PC-3 (cell line): ENCODE results near the gene RAB6B. TPM values are rescaled to one million over a fixed set of nuclear protein-coding genes. Genes with fewer than 3 reads are reported as not detected.

Experiments used
- ATAC-seq: fragments of 200-7000 bp; cut with Tn5 transposase; 2 replicates; pipeline ENCODE4 v1.9.1; 2020; ENCODE audit warnings: mild to moderate bottlenecking, moderate library complexity
- BruUV-seq: library from RNA; stranded (reverse); fragments of 400-500 nt; replicated peaks from 2 replicates; lab custom pipeline; 2021; lab: Mats Ljungman, UMichigan
- CTCF ChIA-PET: fragments of 300-600 bp; sonication (Branson Sonifier 250); formaldehyde crosslinking; loops from one replicate; lab custom pipeline; 2022; ENCODE audit warnings: antibody characterized with exemption; lab: Charles Lee
- POLR2A ChIA-PET: fragments of 300-600 bp; sonication (Branson Sonifier 250); formaldehyde crosslinking; loops from one replicate; lab custom pipeline; 2022; ENCODE audit warnings: antibody characterized with exemption; ENCODE audit not compliant: unreplicated experiment; lab: Charles Lee
- DNase-seq: peaks from one replicate; pipeline ENCODE4 v3.0.0-alpha.2; 2015
- H2AFZ ChIP-seq: fragments of 300-600 bp; sonication (generic); 2 replicates; pipeline ENCODE4 v1.6.0; 2016; ENCODE audit warnings: antibody characterized with exemption, low read length
- H3F3A ChIP-seq: fragments of 300-600 bp; sonication (generic); one replicate; pipeline ENCODE4 v1.6.0; 2017; ENCODE audit warnings: antibody characterized with exemption, low read length, control low read depth, mild to moderate bottlenecking; ENCODE audit not compliant: unreplicated experiment
- H3K27ac ChIP-seq: fragments of 300-600 bp; sonication (generic); 2 replicates; pipeline ENCODE4 v1.5.1; 2016; ENCODE audit warnings: mild to moderate bottlenecking, low read length
- H3K27me3 ChIP-seq: fragments of 300-600 bp; sonication (generic); 2 replicates; pipeline ENCODE4 v1.6.1; 2016; ENCODE audit warnings: low read length, mixed read lengths
- H3K36me3 ChIP-seq: fragments of 300-600 bp; sonication (generic); 2 replicates; pipeline ENCODE4 v1.6.1; 2016; ENCODE audit warnings: low read depth, mixed run types, low read length, mixed read lengths
- H3K4me1 ChIP-seq: fragments of 300-600 bp; sonication (generic); 2 replicates; pipeline ENCODE4 v1.5.1; 2016; ENCODE audit warnings: low read length; ENCODE audit not compliant: insufficient read depth
- H3K4me2 ChIP-seq: fragments of 300-600 bp; sonication (generic); 2 replicates; pipeline ENCODE4 v1.6.0; 2016; ENCODE audit warnings: low read length
- H3K4me3 ChIP-seq: fragments of 300-600 bp; sonication (generic); 2 replicates; pipeline ENCODE4 v1.5.1; 2016; ENCODE audit warnings: mild to moderate bottlenecking, low read length, mixed read lengths
- H3K79me2 ChIP-seq: fragments of 300-600 bp; sonication (generic); 2 replicates; pipeline ENCODE4 v1.6.1; 2017; ENCODE audit warnings: low read length, mixed read lengths
- H3K9ac ChIP-seq: fragments of 300-600 bp; sonication (generic); 2 replicates; pipeline ENCODE4 v1.6.0; 2016; ENCODE audit warnings: mild to moderate bottlenecking, low read length
- H3K9me2 ChIP-seq: fragments of 300-600 bp; sonication (generic); replicated peaks from 2 replicates; pipeline ENCODE4 v1.6.1; 2016; ENCODE audit warnings: mixed run types, low read length, mixed read lengths
- H3K9me3 ChIP-seq: fragments of 300-600 bp; sonication (generic); 2 replicates; pipeline ENCODE4 v1.6.1; 2016; ENCODE audit warnings: low read length, mixed read lengths
- H4K20me1 ChIP-seq: fragments of 300-600 bp; sonication (generic); 2 replicates; pipeline ENCODE4 v1.6.1; 2016; ENCODE audit warnings: low read length, mixed read lengths
- CTCF ChIP-seq: fragments of 300-600 bp; sonication (generic); conservative IDR thresholded peaks from 2 replicates; pipeline ENCODE4 v1.5.1; 2017; ENCODE audit warnings: antibody characterized with exemption, low read depth, mild to moderate bottlenecking, low read length
- EZH2 ChIP-seq: fragments of 300-600 bp; sonication (generic); IDR thresholded peaks from one replicate; pipeline ENCODE4 v1.6.1; 2017; ENCODE audit warnings: antibody characterized with exemption, mild to moderate bottlenecking, low read length; ENCODE audit not compliant: unreplicated experiment
- EZH2phosphoT487 ChIP-seq: fragments of 300-600 bp; sonication (generic); IDR thresholded peaks from 2 replicates; pipeline ENCODE4 v1.6.1; 2018; ENCODE audit warnings: mild to moderate bottlenecking, antibody characterized with exemption, low read length, borderline replicate concordance
- intact Hi-C: fragments of 100-400 bp; cut with micrococcal nuclease; formaldehyde crosslinking; loops from 2 replicates; pipeline ENCODE4 v1.9.0; 2023
- total RNA-seq: library from RNA; depleted of rRNA; stranded (reverse); fragments of >200 nt; gene quantifications from 2 replicates; pipeline ENCODE4 v1.2.3, GENCODE V29; 2014

The RAB6B gene
- total RNA-seq, 1 experiment from 2014 or later = 0.22 TPM

GRCh38 chr3:133938770-133939462 lies 43.2 kb upstream of the RAB6B start:
- ATAC-seq = no peak
- DNase-seq = peak; percentile 6
- POLR2A ChIA-PET = no interaction called here
- intact Hi-C loops = loop anchor here (10.0 kb wide), 1 partner anchor 366 kb away; no protein-coding TSS in a partner anchor
- Histone ChIP-seq H3K36me3 (no peaks in the 10 kb centered on the region), H3K4me1 (peaks cover 11% of the 10 kb centered on the region), H3K4me2 (no peak overlapping the region), H3K79me2 (no peaks in the 10 kb centered on the region), H3K27ac (no peak overlapping the region), H3K9me3 (no peaks in the 10 kb centered on the region), H3K27me3 (0 out of 2 replicates have a peak, but pooled peaks cover 7% of the 10 kb centered on the region), H3K9ac (no peak overlapping the region), H2AFZ (no peak overlapping the region), H3K4me3 (no peak overlapping the region), H3K9me2 (no peaks in the 10 kb centered on the region), H4K20me1 (0 out of 2 replicates have a peak, but pooled peaks cover under 1% of the 10 kb centered on the region), H3F3A (no peaks in the 10 kb centered on the region)
- TF ChIP-seq EZH2 = no peak
- no peak for TF ChIP-seq CTCF
- no peak for TF ChIP-seq EZH2phosphoT487
- CTCF ChIA-PET = no interaction called here
- BruUV-seq = no TSS peak

GRCh38 chr3:133937756-133938601 lies 42.3 kb upstream of the RAB6B start:
- Histone ChIP-seq H3K4me3 (no peak overlapping the region), H3K36me3 (no peaks in the 10 kb centered on the region), H2AFZ (no peak overlapping the region), H3F3A (no peaks in the 10 kb centered on the region), H3K9ac (no peak overlapping the region), H3K9me3 (no peaks in the 10 kb centered on the region), H3K4me2 (no peak overlapping the region), H3K27me3 (0 out of 2 replicates have a peak, but pooled peaks cover 7% of the 10 kb centered on the region), H4K20me1 (no peaks in the 10 kb centered on the region), H3K4me1 (peaks cover 3% of the 10 kb centered on the region), H3K9me2 (no peaks in the 10 kb centered on the region), H3K27ac (no peak overlapping the region), H3K79me2 (no peaks in the 10 kb centered on the region)
- POLR2A ChIA-PET = no interaction called here
- ATAC-seq = no peak
- TF ChIP-seq CTCF (no peak), EZH2 (no peak), EZH2phosphoT487 (no peak)
- CTCF ChIA-PET = no interaction called here
- no TSS peak for BruUV-seq
- no peak for DNase-seq
- intact Hi-C loops = loop anchor here (10.0 kb wide), 1 partner anchor 367 kb away; no protein-coding TSS in a partner anchor
